Embryonic facial prominence (tissue), 1 donor: ENCODE measurements around the gene MAGEB6B.
"Not testable (repeated sequence)": the region's sequence is repeated elsewhere in the genome, so short reads cannot be mapped to it uniquely, and the experiment has no call there.

ENCODE experiments used
- DNase-seq: peaks from one replicate; pipeline ENCODE4 v3.0.0-alpha.2; 2016; ENCODE audit errors: extremely low spot score

MAGEB6B gene, protein sequence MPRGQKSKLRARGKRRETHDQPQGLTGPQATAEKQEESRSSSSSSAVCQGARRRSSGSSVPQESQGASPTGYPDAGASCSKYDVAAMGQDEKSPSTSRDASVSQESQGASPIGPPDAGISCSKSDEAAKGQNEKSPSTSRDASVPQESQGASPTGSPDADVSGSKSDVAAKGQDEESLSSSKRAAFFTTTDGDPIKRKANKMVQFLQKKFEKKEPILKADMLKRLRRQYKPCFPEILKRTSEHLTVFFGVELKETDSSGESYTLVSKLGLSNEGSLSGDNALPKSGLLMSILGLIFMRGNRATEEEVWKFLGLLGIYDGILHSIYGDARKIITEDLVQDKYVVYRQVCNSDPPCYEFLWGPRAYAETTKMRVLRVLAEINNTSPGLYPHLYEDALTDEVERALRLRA

DNA sequence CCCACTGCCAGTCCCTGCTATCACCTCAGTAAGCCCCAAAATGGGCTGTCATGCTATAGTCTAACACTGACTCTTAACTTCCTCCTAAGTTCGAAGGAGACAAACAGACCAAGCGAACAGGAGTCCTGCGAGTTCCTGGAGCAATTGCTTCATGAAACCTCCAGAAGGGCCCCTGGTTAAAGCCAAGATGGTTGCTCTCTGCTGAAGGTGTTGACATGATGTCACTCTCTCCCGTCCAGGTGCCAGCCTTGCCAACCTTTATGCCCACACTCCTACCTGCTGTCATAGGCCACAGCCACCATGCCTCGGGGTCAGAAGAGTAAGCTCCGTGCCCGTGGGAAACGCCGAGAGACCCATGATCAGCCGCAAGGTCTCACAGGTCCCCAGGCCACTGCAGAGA lies at the start of gene MAGEB6B:
Gene MAGEB6B, plus strand, starts transcription at position 301 of the 400 bp plus-strand sequence. Its CDS starts 0 bp downstream, at position 301.
- no peak for DNase-seq

DNA sequence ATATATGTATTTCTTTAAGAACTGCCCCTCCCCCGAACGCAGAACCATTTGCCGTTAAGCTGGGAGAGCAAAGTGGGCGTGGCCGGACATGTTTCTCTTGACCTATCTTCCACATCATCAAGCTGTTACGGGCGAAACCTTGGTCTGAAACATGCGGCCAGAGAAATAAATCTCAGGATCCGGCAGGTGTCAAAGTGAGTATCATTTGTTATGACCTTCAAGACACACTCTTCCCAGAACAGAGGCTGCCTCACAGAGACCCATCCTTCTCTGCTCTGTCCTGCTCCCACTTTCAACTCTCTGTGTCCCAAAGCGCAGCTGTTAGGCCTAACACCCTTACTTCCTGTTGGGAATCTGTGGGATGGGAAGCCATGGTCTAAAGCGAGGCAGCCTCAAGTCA lies 22.1 kb upstream of the MAGEB6B start, which contains the start of gene MAGEB18:
Gene MAGEB18, plus strand, starts transcription at position 70 of the 400 bp plus-strand sequence. CDS start 643 bp downstream, outside the sequence.
- DNase-seq = no peak

DNA sequence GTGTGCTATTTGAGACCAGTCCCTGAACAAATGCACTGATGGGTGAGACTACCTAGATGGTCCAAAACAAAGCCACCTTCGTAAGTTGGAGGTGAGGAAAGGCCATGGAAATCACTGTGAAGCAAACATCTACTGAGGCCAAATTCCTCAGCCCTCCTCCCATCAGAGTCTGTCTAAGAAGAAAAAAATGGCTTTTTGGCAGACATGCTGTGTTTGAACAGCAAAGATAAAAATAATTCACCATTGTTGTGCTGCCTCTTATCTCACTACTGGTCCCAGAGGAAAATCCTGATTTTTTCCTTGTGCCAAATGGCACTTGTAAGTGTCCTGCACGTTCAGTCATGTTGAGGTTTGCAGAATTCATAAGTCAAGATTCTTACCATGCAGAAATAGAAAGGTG lies 14.4 kb upstream of the MAGEB6B start:
- DNase-seq = no peak

DNA sequence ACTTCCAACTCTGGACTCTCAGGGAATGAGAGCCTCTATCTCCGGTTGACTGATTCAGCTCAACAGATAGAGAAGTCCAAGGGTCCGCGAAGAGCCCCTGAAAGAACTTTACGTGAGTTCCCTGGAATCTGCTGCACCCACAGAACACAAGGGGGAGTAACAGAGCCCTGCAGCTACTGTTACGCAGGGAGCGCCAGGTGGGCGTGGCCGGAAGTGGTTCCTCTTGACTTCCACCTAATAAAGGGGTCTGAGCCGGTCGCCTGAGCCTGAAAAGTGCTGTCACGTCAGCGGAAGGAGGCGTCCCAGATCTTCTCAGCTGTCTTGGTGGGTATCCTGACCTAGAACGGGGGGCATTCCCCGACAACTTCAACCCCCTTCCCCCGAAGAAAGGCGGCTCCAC lies 31.8 kb downstream of the MAGEB6B start, which contains the start of gene MAGEB6:
Gene MAGEB6, plus strand, starts transcription at position 237 of the 400 bp plus-strand sequence. CDS start 1,407 bp downstream, outside the sequence.
- no peak for DNase-seq

DNA sequence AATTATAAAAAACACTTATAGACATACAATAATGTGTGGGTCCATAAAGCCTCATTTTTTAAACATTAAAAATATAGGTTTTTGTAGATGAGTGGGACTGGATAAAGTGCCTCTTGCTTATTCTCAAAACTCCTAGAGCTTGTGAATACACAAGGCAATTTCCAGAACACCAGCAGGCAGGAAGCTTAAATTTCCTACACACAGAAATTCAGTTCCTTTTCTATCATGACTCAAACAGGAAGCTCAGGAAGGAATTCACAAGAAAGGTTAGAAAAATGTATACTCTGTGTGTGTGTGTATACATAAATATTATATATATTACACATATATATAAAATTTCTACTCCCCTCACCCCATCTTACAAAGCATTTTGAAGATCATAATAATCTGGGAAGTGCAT lies 43.2 kb downstream of the MAGEB6B start:
- no peak for DNase-seq

DNA sequence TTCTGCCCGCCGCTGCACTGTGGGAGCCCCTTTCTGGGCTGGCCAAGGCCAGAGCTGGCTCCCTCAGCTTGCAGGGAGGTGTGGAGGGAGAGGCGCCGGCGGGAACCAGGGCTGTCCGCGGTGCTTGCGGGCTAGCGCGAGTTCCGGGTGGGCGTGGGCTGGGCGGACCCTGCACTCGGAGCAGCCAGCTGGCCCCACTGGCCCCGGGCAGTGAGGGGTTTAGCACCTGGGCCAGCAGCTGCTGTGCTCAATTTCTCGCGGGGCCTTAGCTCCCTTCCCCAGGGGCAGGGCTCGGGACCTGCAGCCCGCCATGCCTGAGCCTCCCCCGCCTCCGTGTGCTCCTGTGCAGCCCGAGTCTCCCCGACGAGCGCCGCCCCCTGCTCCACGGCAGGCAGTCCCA lies 44.3 kb downstream of the MAGEB6B start:
- DNase-seq = not testable (repeated sequence)

DNA sequence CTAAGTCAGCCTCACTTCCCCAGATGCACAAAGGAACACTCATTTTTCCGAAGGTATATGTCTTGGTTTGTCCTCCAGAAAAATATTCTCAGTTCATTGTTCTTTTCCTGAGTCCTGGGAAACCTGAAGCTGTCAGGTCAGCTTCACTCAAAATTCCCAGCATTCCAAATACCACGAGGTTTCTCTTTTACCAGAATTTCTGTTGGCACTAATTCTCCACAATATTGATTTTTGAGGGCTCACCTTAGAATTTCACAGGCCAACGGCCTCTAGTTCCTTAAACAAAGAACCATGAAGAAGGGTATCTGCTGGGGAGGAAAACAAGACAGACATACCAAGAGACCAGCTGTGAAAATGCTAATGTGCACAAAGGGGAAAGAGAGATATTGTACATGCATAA lies 47.6 kb downstream of the MAGEB6B start:
- no peak for DNase-seq
